HEK293T (cell line): ENCODE results near the gene IGF1R.

Experiments
- CTCF ChIA-PET: fragments of 350-600 bp; formaldehyde crosslinking; extraction: SDS; loops from one replicate; lab custom pipeline; 2021; ENCODE audit warnings: antibody characterized with exemption, inconsistent platforms; lab: Yijun Ruan, JAX
- POLR2A ChIA-PET: fragments of 350-600 bp; formaldehyde crosslinking; extraction: SDS; loops from one replicate; lab custom pipeline; 2020; ENCODE audit warnings: antibody characterized with exemption, inconsistent platforms; lab: Yijun Ruan, JAX
- DNase-seq: peaks from one replicate; pipeline ENCODE4 v3.0.0; 2012; ENCODE audit warnings: mixed read lengths; ENCODE audit errors: extremely low spot score
- ARNT ChIP-seq: fragments of 450-650 bp; IDR thresholded peaks from 2 replicates; pipeline ENCODE4 v1.6.1; 2017; ENCODE audit warnings: mild to moderate bottlenecking
- BHLHE40 ChIP-seq: fragments of 450-650 bp; IDR thresholded peaks from 2 replicates; pipeline ENCODE4 v1.6.1; 2016; ENCODE audit warnings: mild to moderate bottlenecking, moderate library complexity, borderline replicate concordance
- CTBP1 ChIP-seq: fragments of 450-650 bp; IDR thresholded peaks from 2 replicates; pipeline ENCODE4 v1.6.1; 2016; ENCODE audit warnings: borderline replicate concordance
- ELF4 ChIP-seq: fragments of 450-650 bp; IDR thresholded peaks from 2 replicates; pipeline ENCODE4 v1.6.1; 2017; ENCODE audit warnings: antibody characterized with exemption
- FOXA1 ChIP-seq: fragments of 450-650 bp; IDR thresholded peaks from 2 replicates; pipeline ENCODE4 v1.6.1; 2016; ENCODE audit warnings: mild to moderate bottlenecking
- FOXK2 ChIP-seq: fragments of 450-650 bp; IDR thresholded peaks from 2 replicates; pipeline ENCODE4 v1.6.1; 2016; ENCODE audit warnings: mild to moderate bottlenecking
- FOXM1 ChIP-seq: fragments of 450-650 bp; IDR thresholded peaks from 2 replicates; pipeline ENCODE4 v1.6.1; 2017; ENCODE audit warnings: mild to moderate bottlenecking, borderline replicate concordance
- HDGF ChIP-seq: fragments of 450-650 bp; IDR thresholded peaks from 2 replicates; pipeline ENCODE4 v1.6.1; 2017; ENCODE audit warnings: antibody characterized with exemption, borderline replicate concordance
- L3MBTL2 ChIP-seq: fragments of 450-650 bp; conservative IDR thresholded peaks from 2 replicates; pipeline ENCODE4 v1.6.1; 2016; ENCODE audit warnings: mild to moderate bottlenecking
- LEF1 ChIP-seq: fragments of 450-650 bp; IDR thresholded peaks from 2 replicates; pipeline ENCODE4 v1.6.1; 2017; ENCODE audit warnings: mild to moderate bottlenecking, borderline replicate concordance
- NFRKB ChIP-seq: fragments of 450-650 bp; IDR thresholded peaks from 2 replicates; pipeline ENCODE4 v1.6.1; 2016; ENCODE audit warnings: mild to moderate bottlenecking, moderate library complexity
- SP1 ChIP-seq: fragments of 450-650 bp; IDR thresholded peaks from 2 replicates; pipeline ENCODE4 v1.6.1; 2017
- SUZ12 ChIP-seq: fragments of 450-650 bp; IDR thresholded peaks from 2 replicates; pipeline ENCODE4 v1.6.1; 2016; ENCODE audit warnings: mild to moderate bottlenecking
- TARDBP ChIP-seq: fragments of 450-650 bp; IDR thresholded peaks from 2 replicates; pipeline ENCODE4 v1.6.1; 2016
- ZNF384 ChIP-seq: fragments of 450-650 bp; IDR thresholded peaks from 2 replicates; pipeline ENCODE4 v1.6.1; 2016
- TF ChIP-seq, protein P1 (sequence below): fragments of 450-650 bp; IDR thresholded peaks from 2 replicates; pipeline ENCODE4 v1.6.1; 2016

IGF1R gene

DNA sequence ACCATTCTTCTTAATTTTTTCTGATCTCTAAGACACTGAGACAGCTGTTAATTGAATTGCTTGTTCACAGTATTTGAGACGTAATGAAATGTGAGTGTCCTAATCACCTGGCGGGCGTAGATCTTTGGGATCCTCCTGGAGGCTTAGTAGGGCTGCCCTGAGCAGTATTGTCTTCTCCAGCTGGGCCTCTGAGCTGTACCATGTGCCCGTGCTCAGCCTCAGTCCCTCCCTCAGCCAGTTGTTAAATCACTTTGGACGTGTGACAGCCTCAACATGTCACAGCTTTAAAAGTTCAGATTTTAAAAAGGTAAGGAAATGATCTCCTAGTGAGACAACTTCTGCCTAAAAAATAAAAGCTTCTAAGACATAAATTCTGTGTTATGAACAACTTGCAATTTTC, 35.5 kb downstream of the IGF1R start:
- DNase-seq, result no peak
- CTCF ChIA-PET, result interaction anchor here (0.6 to 1.1 kb wide), 2 partner anchors 24 to 257 kb away, joined by 3 read pairs; no protein-coding TSS in a partner anchor
- POLR2A ChIA-PET, result interaction anchor here (0.8 kb wide), 1 partner anchor 9 kb away, joined by 3 read pairs; no protein-coding TSS in a partner anchor
- TF ChIP-seq ARNT (no peak), FOXA1 (no peak)
- TF ChIP-seq, protein P1, sequence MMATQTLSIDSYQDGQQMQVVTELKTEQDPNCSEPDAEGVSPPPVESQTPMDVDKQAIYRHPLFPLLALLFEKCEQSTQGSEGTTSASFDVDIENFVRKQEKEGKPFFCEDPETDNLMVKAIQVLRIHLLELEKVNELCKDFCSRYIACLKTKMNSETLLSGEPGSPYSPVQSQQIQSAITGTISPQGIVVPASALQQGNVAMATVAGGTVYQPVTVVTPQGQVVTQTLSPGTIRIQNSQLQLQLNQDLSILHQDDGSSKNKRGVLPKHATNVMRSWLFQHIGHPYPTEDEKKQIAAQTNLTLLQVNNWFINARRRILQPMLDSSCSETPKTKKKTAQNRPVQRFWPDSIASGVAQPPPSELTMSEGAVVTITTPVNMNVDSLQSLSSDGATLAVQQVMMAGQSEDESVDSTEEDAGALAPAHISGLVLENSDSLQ, result 0 out of 2 replicates have a peak, but pooled peaks have one; percentile 16

DNA sequence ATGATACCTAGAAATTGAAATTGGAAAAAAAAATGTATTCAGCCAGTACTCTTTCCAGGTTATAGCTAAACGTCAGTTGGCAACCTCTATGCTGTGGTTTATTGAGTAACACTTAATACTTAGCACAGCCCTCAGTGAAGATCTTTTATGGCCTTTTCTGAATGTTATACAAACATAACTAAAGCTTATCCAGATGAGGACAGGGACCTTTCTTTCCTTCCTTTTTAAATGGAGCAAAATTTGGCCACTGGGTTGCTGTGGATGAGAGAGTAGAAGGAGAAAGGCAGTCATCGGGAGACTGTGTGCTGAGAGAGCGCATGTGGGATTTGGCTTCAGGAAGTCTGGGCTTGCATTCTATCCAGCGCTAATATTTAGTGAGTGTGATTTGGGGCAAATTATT, 36.1 kb downstream of the IGF1R start:
- ChIA-PET CTCF (interaction anchor here (0.6 to 1.1 kb wide), 2 partner anchors 25 to 258 kb away, joined by 3 read pairs; no protein-coding TSS in a partner anchor), POLR2A (interaction anchor here (0.8 kb wide), 1 partner anchor 8 kb away, joined by 3 read pairs; no protein-coding TSS in a partner anchor)
- TF ChIP-seq TARDBP, result no peak
- DNase-seq, result no peak

DNA sequence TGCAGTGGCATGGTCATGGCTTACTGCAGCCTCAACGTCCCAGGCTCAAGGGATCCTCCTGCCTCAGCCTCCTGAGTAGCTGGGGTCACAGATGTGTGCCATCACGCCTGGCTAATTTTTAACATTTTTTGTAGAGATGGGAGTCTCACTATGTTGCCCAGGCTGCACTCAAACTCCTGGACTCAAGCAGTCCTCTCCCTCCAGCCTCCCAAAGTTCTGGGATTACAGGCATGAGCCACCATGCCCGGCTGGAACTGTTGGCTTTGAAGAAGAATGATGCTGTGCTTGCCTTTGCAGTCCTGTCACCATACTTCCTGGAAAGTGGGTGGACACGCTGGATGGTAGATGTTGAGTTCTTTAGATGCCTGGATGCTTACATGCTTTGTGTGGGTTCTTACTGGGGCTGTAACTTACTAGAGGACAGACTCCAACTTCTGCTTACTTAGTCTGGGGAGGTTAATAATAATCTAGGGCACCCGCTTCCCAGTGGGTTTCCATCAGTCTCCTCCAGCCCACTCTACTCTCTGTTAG, 36.7 kb downstream of the IGF1R start:
- no peak for TF ChIP-seq SUZ12
- no peak for TF ChIP-seq SP1
- TF ChIP-seq CTBP1, result no peak
- no peak for TF ChIP-seq BHLHE40
- no peak for TF ChIP-seq L3MBTL2
- TF ChIP-seq, protein P1, result no peak
- TF ChIP-seq FOXA1, result no peak
- TF ChIP-seq HDGF, result no peak
- no peak for TF ChIP-seq ELF4
- TF ChIP-seq FOXK2, result no peak
- POLR2A ChIA-PET, result no interaction called here
- CTCF ChIA-PET, result interaction anchor here (1.1 kb wide), 1 partner anchor 25 kb away, joined by 3 read pairs; no protein-coding TSS in a partner anchor
- DNase-seq, result no peak

DNA sequence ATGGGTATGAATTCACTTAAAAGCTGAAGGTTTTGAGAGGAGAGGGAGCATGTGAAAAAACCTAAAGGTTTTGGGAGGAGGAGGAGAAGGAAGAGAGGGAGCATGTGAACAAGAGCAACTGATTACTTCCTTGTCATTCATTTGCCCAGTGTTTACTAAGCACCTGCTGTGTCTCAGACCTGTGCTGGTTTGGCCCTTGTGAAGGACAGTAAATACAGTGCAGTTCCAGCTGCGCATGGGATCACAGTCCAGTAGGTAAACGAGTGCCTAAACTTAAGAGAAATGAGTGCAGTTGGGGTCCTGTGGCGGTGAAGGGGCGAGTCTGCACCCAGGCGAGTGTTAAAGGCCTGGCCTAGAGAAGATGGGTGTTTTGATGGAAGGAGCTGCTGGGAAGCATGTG, 38.6 kb downstream of the IGF1R start:
- CTCF ChIA-PET, result no interaction called here
- POLR2A ChIA-PET, result no interaction called here
- DNase-seq, result no peak
- TF ChIP-seq FOXA1 (no peak), ELF4 (no peak), SP1 (no peak), SUZ12 (no peak), TARDBP (no peak), ARNT (no peak), FOXM1 (no peak), L3MBTL2 (no peak), CTBP1 (no peak), HDGF (no peak), ZNF384 (no peak), FOXK2 (no peak)

DNA sequence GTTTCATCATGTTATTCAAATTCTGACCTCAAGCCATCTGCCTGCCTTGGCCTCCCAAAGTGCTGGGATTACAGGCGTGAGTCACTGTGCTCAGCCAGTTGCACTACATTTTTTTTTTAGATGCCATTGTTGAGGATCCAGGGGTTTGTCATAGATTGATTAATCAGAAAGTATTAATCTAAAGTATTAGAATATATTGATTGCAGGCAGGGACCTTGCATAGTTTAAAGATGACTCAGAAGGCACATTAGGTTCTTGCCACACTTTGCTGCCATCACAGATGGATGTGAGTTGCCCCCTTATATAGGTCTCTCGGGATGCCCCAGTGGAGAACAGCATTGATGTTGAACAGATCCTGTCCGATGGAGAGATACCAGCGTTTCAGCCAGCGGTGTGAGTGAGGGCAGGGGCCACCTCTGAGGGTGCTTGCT, 41.1 kb downstream of the IGF1R start:
- POLR2A ChIA-PET, result no interaction called here
- no peak for DNase-seq
- CTCF ChIA-PET, result interaction anchor here (0.7 kb wide), 1 partner anchor 89 kb away, joined by 5 read pairs; no protein-coding TSS in a partner anchor
- TF ChIP-seq FOXK2 (no peak), SUZ12 (no peak), L3MBTL2 (no peak), TARDBP (no peak), ARNT (no peak), ELF4 (no peak), CTBP1 (no peak), NFRKB (no peak), LEF1 (no peak)
- TF ChIP-seq, protein P1, result no peak

DNA sequence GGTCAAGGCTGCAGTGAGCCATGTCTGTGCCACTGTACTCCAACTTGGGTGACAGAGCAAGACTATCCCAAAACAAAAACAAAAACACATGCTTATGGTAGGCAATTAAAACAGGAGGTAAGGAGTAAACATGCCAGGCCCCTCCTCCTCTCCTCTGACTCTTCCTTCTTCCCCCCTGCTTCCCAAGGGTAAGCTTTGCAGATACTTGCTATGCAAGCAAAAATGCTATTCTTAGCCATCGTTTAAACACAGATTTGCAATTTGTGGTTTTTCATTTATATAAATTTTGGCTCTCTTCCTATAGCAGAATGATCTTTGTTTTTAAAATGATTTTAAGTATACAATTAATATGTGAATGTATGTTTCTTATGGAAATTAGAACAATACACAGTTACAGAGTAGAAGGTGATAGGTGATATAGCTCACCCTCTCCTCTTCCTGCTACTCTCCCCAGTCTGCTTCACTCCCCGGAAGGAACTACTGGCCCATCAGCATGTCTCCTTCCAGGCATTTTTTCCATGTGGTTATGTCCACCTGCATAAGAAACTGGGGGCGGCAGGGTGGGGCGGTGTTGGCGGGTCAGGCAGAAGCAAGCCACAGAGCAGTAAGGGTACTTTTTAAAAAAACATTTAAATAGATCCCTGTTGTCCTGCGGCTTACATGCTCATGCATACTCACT, 42.1 kb downstream of the IGF1R start:
- POLR2A ChIA-PET, result no interaction called here
- no peak for TF ChIP-seq CTBP1
- no peak for TF ChIP-seq FOXK2
- no peak for TF ChIP-seq L3MBTL2
- TF ChIP-seq FOXM1, result no peak
- no peak for TF ChIP-seq LEF1
- no peak for TF ChIP-seq ELF4
- TF ChIP-seq BHLHE40, result no peak
- no peak for TF ChIP-seq TARDBP
- TF ChIP-seq ARNT, result no peak
- TF ChIP-seq, protein P1, result no peak
- no peak for TF ChIP-seq FOXA1
- TF ChIP-seq ZNF384, result no peak
- no peak for TF ChIP-seq HDGF
- TF ChIP-seq SUZ12, result no peak
- no peak for TF ChIP-seq SP1
- TF ChIP-seq NFRKB, result no peak
- CTCF ChIA-PET, result interaction anchor here (0.6 to 0.7 kb wide), 2 partner anchors 8 to 31 kb away, joined by 3 to 4 read pairs; no protein-coding TSS in a partner anchor
- DNase-seq, result no peak
